Measurements from ENCODE around the gene ATP6V0A4. TPM values are rescaled to one million over a fixed set of nuclear protein-coding genes. Genes with fewer than 3 reads are reported as not detected.

The ATP6V0A4 gene
- total RNA-seq, 2 donors from 2014 or later: not detected

DNA sequence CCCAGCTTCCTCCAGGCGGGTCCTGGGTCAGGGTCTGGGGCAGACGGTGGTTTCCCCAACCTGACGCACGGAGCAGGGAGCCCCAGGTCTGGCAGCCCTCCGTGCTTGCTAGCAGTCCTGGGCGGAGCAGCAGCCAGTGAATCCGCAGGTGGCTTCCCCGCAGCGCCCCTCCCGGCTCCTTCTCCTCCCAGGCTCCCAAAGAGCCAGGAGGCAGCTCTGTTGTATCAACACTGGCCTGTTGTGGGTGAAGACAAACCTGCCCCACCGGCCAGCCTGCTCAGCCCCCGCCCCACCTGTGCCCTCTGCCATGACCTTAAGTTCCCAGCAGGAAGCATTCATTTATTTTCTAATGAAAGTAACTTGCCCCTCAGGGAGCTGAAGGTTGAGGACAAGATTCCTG lies 24.2 kb downstream of the ATP6V0A4 start:
- Histone ChIP-seq H3K36me3 (replicated peaks in 1 of 2; ENCODE audit: insufficient read depth in 1 of 2, low read depth in 2 of 2) (no peaks in the 10 kb centered on the region), H3K4me3 (no peak overlapping the region), H3K27me3 (no peaks in the 10 kb centered on the region), H3K27ac (no peak overlapping the region), H3K4me1 (no peaks in the 10 kb centered on the region), H3K9me3 (no peaks in the 10 kb centered on the region)
- DNase-seq: no peak
- WGBS, 2 donors: 55 to 65% methylated on average over 4 to 12 of the region's 12 CpGs
- ATAC-seq: no peak
- TF ChIP-seq, protein P1, sequence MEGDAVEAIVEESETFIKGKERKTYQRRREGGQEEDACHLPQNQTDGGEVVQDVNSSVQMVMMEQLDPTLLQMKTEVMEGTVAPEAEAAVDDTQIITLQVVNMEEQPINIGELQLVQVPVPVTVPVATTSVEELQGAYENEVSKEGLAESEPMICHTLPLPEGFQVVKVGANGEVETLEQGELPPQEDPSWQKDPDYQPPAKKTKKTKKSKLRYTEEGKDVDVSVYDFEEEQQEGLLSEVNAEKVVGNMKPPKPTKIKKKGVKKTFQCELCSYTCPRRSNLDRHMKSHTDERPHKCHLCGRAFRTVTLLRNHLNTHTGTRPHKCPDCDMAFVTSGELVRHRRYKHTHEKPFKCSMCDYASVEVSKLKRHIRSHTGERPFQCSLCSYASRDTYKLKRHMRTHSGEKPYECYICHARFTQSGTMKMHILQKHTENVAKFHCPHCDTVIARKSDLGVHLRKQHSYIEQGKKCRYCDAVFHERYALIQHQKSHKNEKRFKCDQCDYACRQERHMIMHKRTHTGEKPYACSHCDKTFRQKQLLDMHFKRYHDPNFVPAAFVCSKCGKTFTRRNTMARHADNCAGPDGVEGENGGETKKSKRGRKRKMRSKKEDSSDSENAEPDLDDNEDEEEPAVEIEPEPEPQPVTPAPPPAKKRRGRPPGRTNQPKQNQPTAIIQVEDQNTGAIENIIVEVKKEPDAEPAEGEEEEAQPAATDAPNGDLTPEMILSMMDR (IDR thresholded peaks at IDR 0.05): no peak
- TF ChIP-seq POLR2A (IDR thresholded peaks at IDR 0.05): no peak
- intact Hi-C loops (cut with DNase I): no loop called here

DNA sequence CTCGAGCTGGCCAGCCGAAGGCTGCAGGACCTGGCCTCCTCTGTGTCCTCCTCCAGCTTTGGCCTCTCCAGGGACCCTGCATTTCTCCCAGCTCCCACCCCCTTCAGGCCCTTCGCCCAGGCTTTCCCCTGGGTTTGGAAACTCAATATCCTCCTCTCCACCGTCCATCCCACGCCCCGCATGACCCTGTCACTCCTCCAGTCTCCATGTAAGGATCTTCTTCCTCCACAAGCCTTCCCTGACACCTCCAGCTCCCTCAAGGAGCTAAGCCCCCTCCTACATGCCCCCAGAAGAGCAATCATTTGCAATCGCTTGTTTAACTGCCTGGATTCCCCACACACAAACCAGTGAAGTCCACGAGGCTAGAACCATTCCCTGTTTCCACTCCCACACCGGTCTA lies 24.8 kb downstream of the ATP6V0A4 start:
- H3K27ac ChIP-seq: no peak overlapping the region
- H3K36me3 ChIP-seq (replicated peaks in 1 of 2; ENCODE audit: insufficient read depth in 1 of 2, low read depth in 2 of 2): no peaks in the 10 kb centered on the region
- H3K9me3 ChIP-seq: no peaks in the 10 kb centered on the region
- DNase-seq: no peak
- WGBS, 2 donors: 84 to 86% methylated on average over 7 to 9 of the region's 9 CpGs
- H3K4me1 ChIP-seq: no peaks in the 10 kb centered on the region
- no peaks in the 10 kb centered on the region for H3K27me3 ChIP-seq
- no peak for ATAC-seq
- intact Hi-C loops (cut with DNase I): no loop called here
- no peak overlapping the region for H3K4me3 ChIP-seq
- TF ChIP-seq, protein P1 (IDR thresholded peaks at IDR 0.05): no peak
- no peak for TF ChIP-seq POLR2A (IDR thresholded peaks at IDR 0.05)

DNA sequence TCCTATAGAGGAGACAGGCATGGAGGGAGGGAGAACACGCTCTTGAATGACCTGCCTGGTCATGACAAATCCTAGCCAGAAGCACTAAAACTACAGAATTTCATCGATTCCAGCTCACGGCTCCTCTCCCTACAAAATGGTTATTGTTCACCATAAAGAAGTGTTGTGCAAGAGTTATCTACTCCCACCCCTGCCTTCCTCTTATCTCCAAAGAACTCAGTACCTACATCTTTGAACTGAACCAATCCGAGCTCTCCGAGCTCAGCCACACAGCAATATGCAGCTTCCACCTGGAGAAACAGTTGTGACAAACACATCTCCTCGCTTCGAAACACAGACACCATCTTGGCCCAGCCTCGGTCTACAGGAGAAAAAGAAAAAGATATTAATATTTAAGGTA lies 27.1 kb downstream of the ATP6V0A4 start:
- Histone ChIP-seq H3K27me3 (no peaks in the 10 kb centered on the region), H3K4me1 (no peaks in the 10 kb centered on the region), H3K4me3 (no peak overlapping the region), H3K36me3 (replicated peaks in 1 of 2; ENCODE audit: insufficient read depth in 1 of 2, low read depth in 2 of 2) (no peaks in the 10 kb centered on the region), H3K27ac (no peak overlapping the region), H3K9me3 (no peaks in the 10 kb centered on the region)
- intact Hi-C loops (cut with DNase I): no loop called here
- TF ChIP-seq, protein P1 (IDR thresholded peaks at IDR 0.05): no peak
- TF ChIP-seq POLR2A (IDR thresholded peaks at IDR 0.05): no peak
- WGBS, 2 donors: 81 to 84% methylated on average over 8 of the region's 8 CpGs
- no peak for ATAC-seq
- no peak for DNase-seq

DNA sequence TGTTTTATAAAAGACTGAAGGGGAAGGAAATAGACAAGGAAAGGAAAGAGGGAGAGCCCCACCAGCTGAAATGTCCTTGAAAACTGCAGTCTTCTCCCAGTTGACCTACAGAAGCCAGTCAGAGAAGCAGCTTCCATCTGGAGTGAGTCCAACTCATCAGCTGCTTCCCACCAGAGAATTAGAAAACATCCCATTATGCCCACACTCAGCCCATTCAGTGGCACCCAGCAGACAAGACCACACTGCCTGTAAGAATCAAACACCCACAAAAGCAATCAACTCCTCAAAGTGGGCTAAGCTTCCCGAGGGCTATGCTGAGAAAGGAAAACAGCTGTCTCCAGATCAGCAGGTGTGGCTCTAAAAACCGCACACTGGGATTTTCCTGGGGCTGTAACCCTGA lies 29.8 kb downstream of the ATP6V0A4 start:
- WGBS, 2 donors: 53 to 74% methylated on average over 2 of the region's 2 CpGs
- Histone ChIP-seq H3K36me3 (replicated peaks in 1 of 2; ENCODE audit: insufficient read depth in 1 of 2, low read depth in 2 of 2) (no peaks in the 10 kb centered on the region), H3K9me3 (no peaks in the 10 kb centered on the region), H3K27me3 (no peaks in the 10 kb centered on the region), H3K27ac (no peak overlapping the region), H3K4me1 (no peaks in the 10 kb centered on the region), H3K4me3 (no peak overlapping the region)
- no peak for TF ChIP-seq POLR2A (IDR thresholded peaks at IDR 0.05)
- TF ChIP-seq, protein P1 (IDR thresholded peaks at IDR 0.05): no peak
- ATAC-seq: no peak
- DNase-seq: no peak
- intact Hi-C loops (cut with DNase I): no loop called here

DNA sequence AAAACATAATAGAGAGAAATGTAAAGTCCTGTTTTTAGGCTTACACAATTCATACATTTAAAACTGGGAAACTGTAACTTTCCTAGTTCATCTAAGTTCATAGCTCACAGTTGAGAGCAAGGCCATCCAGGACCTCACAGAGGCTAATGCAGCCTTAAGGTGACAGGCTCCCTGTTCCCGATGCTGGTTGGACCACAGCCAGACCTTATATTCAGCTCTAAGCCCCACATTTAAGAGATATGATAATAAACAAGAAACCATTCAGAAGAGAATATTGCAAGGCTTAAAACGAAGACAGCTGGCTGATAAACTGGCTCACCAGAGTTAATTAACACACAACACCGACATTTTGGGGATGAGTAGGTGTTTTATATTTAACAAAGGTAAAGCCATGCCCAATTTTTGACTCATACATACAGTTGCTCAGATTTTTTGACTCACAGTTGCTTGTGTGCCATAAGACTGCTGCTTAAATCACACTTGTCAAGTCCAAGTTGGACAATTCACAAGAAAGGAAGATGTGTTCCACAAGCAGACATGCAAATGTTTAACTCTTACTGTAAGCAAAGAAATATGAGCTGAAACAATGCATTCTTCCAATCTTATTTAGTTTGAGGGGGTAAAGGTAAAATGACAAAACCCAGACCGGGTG lies 41.3 kb downstream of the ATP6V0A4 start:
- 30 to 39% methylated on average over 4 of the region's 4 CpGs for WGBS, 2 donors
- Histone ChIP-seq H3K27ac (no peak overlapping the region), H3K4me3 (no peak overlapping the region), H3K36me3 (replicated peaks in 1 of 2; ENCODE audit: insufficient read depth in 1 of 2, low read depth in 2 of 2) (no peaks in the 10 kb centered on the region), H3K4me1 (no peaks in the 10 kb centered on the region), H3K27me3 (no peaks in the 10 kb centered on the region), H3K9me3 (no peaks in the 10 kb centered on the region)
- TF ChIP-seq, protein P1 (IDR thresholded peaks at IDR 0.05): no peak
- TF ChIP-seq POLR2A (IDR thresholded peaks at IDR 0.05): no peak
- DNase-seq (no peak), ATAC-seq (no peak)
- intact Hi-C loops (cut with DNase I): no loop called here
